GM19099 (cell line): ENCODE results near the gene TECPR2.

ENCODE experiments used
- POLR2A ChIP-seq: IDR thresholded peaks from 3 replicates; pipeline ENCODE4 v1.6.1; 2011; ENCODE audit warnings: low read depth; ENCODE audit not compliant: insufficient read length; ENCODE audit errors: extremely low read depth

The TECPR2 gene

DNA sequence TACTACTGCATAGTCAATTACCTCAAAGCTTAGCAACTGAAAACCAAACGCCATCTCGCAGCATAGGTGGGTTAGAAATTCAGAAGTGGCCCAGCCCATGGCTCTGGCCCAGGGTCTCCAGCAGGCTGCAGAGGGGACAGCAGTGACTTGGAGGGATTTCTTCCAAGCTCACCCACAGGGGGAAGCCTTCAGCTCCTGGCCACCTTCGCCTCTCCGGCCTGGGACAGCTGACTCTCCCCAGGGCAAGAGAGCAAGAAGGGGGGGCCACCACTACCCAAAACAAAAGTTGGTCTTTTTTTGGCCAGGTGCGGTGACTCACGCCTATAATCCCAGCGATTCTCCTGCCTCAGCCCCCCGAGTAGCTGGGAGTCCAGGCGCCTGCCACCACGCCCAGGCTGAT lies 179.0 kb downstream of the TECPR2 start:
- no peak for TF ChIP-seq POLR2A

DNA sequence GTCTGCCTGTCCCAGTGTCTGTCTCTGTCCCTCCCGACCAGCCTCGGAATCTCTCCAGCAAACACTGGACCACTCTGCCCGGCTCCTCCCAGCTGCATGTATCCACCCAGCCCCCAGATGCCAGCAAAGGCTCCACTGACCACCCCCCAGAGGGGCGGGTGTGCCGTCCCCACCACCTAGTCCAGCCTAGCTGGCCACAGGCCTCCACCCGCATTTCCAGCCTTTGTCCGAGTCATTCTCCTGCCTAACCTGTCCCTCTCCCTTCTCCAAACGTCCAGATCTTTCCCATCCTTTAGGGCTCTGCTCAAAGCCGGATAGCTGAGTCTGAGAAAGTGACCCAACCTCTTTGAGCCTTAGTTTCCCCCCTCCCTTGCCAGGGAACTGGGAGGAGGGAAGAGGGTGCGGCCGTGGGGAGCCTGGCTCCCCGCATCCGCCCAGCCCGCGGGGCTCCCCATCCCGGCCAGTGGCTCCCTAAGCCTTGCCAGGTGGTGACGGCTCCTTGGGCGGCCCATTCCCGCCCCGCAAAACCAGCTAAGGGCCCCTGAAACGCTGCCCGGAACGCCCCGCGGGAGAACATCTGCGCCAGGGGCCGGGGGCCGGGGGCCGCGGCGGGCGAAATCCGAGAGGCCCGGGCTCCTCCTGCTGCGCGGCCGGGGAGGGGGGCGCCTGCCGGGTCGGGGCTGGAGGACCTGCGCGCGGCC lies 181.5 kb downstream of the TECPR2 start:
- no peak for TF ChIP-seq POLR2A

DNA sequence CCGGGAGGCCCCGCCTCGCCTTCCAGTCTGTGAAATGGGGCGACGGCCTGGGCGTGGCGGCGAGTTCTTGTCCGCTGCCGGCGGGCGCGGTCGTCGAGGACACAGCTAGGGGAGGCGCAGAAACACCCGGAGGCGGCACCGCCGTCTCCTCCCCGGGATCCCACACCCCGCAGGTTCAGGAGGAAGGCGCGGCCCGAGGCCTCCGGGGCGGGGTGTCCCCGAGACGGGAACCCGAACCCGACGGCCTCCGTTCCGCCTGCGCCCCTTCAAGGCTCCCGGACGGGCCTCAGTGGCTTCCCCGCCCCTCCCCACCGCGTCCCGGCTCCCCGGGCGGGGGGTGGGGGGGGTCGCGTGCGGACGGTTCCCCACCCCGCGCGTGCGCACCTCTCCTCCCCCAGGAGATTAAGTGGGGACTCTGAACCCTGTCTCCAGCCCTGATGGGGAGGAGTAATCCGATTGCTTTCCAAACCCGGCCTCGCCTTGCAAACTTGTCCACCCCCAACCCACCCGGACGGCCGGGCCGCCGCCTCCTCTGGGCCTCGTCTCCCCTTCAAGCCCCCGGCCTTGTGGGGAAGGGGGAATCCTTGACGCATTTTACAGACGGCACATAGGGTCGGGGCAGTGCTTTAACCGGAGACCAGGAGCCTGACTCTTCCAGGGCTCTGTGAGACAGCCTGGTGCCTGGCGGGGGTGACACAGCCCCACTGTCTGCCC lies 182.2 kb downstream of the TECPR2 start:
- no peak for TF ChIP-seq POLR2A

DNA sequence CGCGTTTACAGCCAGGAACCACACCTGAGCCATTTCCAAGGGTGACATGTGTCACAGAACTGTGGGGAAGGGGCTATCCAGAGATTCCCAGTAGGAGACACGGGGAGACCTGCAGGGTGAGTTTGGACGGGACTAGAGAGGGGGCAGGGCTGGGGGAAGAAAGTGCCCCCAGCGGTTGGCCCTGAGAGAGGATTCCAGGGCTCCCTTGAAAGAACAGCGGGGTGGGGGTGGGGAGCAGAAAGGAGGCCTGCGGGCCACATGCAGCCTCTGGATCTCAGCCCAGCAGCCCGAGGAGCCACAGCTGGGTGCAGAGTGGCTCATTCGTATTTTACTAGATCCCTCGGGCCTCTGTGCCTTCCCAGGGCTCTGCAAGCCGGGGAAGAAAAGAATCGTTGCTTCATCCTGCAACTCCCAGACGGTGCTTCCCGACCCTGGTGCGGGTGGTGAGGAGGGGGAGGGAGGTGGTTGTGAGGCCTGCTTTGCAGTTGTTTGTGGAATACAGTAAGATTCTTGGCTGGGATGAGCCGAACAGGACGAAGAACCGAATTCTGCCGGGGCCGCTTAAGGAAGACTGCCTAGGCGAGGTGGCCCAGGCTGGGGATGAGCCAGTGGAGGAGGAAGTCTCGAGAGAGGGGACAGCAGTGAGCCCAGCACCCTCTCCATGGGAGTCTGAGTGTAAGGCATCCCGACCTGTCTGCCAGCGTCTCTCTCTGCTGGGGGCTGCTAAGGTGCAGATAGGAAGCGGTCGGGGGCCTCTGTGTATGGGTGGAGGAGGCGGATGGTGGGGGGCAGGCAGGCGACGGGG lies 182.9 kb downstream of the TECPR2 start:
- no peak for TF ChIP-seq POLR2A

GRCh38 chr14:102548616-102549240 lies 186.0 kb downstream of the TECPR2 start:
- TF ChIP-seq POLR2A, result no peak
